Esophagus (tissue), 2 donors: ENCODE data around the gene TEKTIP1. TPM values are rescaled to one million over a fixed set of nuclear protein-coding genes. Genes with fewer than 3 reads are reported as not detected.
A peak's percentile ranks its signal among the peaks of the same experiment; 100 is the strongest.

ENCODE experiments used
- H3K27ac ChIP-seq, 2 donors: one replicate each; pipeline ENCODE4 v1.5.1; 2013; ENCODE audit warnings: low read depth in 2 of 2, mild to moderate bottlenecking in 2 of 2, inconsistent platforms in 1 of 2, low read length in 1 of 2, moderate library complexity in 1 of 2
- H3K27me3 ChIP-seq, 2 donors: one replicate each; pipeline ENCODE4 v1.6.1; 2013; ENCODE audit warnings: low read length in 2 of 2, control low read depth in 1 of 2, mild to moderate bottlenecking in 1 of 2; ENCODE audit not compliant: insufficient read depth in 2 of 2, control insufficient read depth in 1 of 2
- H3K36me3 ChIP-seq, 2 donors: one replicate each; pipeline ENCODE4 v1.6.1; 2013; ENCODE audit warnings: low read length in 1 of 2; ENCODE audit not compliant: control insufficient read depth in 2 of 2, insufficient read depth in 2 of 2
- H3K4me1 ChIP-seq, 2 donors: one replicate each; pipeline ENCODE4 v1.6.1; 2013; ENCODE audit warnings: low read length in 1 of 2; ENCODE audit not compliant: control insufficient read depth in 2 of 2, insufficient read depth in 2 of 2
- H3K4me3 ChIP-seq, 2 donors: one replicate each; pipeline ENCODE4 v1.5.1; 2013; ENCODE audit warnings: low read length in 2 of 2, mild to moderate bottlenecking in 2 of 2, low read depth in 1 of 2, moderate library complexity in 1 of 2
- H3K9me3 ChIP-seq, 2 donors: one replicate each; pipeline ENCODE4 v1.6.1; 2013; ENCODE audit warnings: mild to moderate bottlenecking in 2 of 2, low read depth in 1 of 2, low read length in 1 of 2, moderate library complexity in 1 of 2; ENCODE audit not compliant: control insufficient read depth in 2 of 2, insufficient read depth in 1 of 2
- WGBS, 2 donors: extraction: QIAGEN DNeasy Blood & Tissue Kit; methylation state at CpG; one replicate each; pipeline ENCODE4 v1.1.7; 2013; 5-methylcytosine and 5-hydroxymethylcytosine counted together
- polyA plus RNA-seq, 2 donors: library from polyadenylated mRNA; stranded (reverse); fragments of 200-250 nt; gene quantifications; one replicate each; pipeline ENCODE4 v1.2.3, GENCODE V29; 2013
- donor health status: healthy with polysubstance abuse.
- donor health status: Bipolar disorder and iron deficiency.

TEKTIP1 gene
- polyA plus RNA-seq, 2 donors = 0.08 to 0.41 TPM

DNA sequence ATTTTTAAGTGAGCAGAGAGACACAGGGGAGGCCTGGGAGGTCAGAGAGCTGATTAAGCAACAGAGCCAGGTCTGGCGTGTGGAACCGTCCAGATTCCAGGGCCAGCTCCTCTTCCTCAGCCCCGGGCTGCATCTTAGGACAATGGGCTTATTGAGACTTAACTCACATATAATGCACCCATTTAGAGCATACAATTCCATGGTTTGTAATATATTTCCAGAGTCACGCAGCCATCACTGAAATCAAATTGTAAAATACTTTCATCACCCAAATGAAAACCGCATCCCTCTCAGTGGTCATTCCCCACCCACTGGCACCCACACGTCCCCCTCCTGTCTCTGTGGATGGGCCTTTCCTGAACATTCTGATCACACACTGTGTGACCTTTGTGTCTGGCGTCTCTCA is 31.6 kb downstream of the TEKTIP1 start:
- Histone ChIP-seq H3K4me3 (no peak overlapping the region), H3K27ac (no peak overlapping the region), H3K36me3 (peaks cover 0 to 2% of the 10 kb centered on the region in 2 donors), H3K27me3 (no peaks in the 10 kb centered on the region), H3K4me1 (peaks cover 0 to 11% of the 10 kb centered on the region in 2 donors), H3K9me3 (peaks cover 0 to 3% of the 10 kb centered on the region in 2 donors)
- WGBS, 2 donors = 72 to 77% methylated on average over 7 of the region's 7 CpGs

- Histone ChIP-seq H3K27me3 (no peaks in the 10 kb centered on the region), H3K4me1 (peaks cover 3 to 20% of the 10 kb centered on the region in 2 donors), H3K27ac (peak overlapping the region in 1 of 2 donors; percentile 59), H3K4me3 (peak overlapping the region; percentile 28 to 59), H3K9me3 (peaks cover 0 to 3% of the 10 kb centered on the region in 2 donors), H3K36me3 (peaks cover 0 to 4% of the 10 kb centered on the region in 2 donors)
- 1 to 2% methylated on average over 31 to 48 of the region's 48 CpGs for WGBS, 2 donors
Observed at GRCh38 chr19:3572132-3572854, 33.3 kb downstream of the TEKTIP1 start.

- Histone ChIP-seq H3K9me3 (peaks cover 0 to 3% of the 10 kb centered on the region in 2 donors), H3K4me3 (peak within 1 kb of the TSS; percentile 59 to 66), H3K27ac (peak within 1 kb of the TSS; percentile 62 to 72), H3K4me1 (peaks cover 3 to 22% of the 10 kb centered on the region in 2 donors), H3K36me3 (peaks cover 0 to 4% of the 10 kb centered on the region in 2 donors), H3K27me3 (no peaks in the 10 kb centered on the region)
- WGBS, 2 donors = 1 to 2% methylated on average over 20 to 30 of the region's 30 CpGs
Observed at GRCh38 chr19:3572855-3573161, 33.8 kb downstream of the TEKTIP1 start, which contains the start of gene HMG20B. HMG20B (plus strand) TSS chr19:3572944; CDS start chr19:3573310, 366 bp downstream.

- Histone ChIP-seq H3K36me3 (peaks cover 0 to 4% of the 10 kb centered on the region in 2 donors), H3K27ac (peak overlapping the region; percentile 62 to 72), H3K9me3 (peaks cover 0 to 3% of the 10 kb centered on the region in 2 donors), H3K4me3 (peak overlapping the region; percentile 59 to 66), H3K4me1 (peaks cover 3 to 23% of the 10 kb centered on the region in 2 donors), H3K27me3 (no peaks in the 10 kb centered on the region)
- WGBS, 2 donors = 1 to 2% methylated on average over 47 to 60 of the region's 60 CpGs
Observed at GRCh38 chr19:3573162-3573857, 34.3 kb downstream of the TEKTIP1 start.

- Histone ChIP-seq H3K9me3 (peaks cover 0 to 3% of the 10 kb centered on the region in 2 donors), H3K27me3 (no peaks in the 10 kb centered on the region), H3K27ac (peak overlapping the region; percentile 20 to 26), H3K36me3 (peaks cover 0 to 4% of the 10 kb centered on the region in 2 donors), H3K4me1 (peaks cover 3 to 19% of the 10 kb centered on the region in 2 donors), H3K4me3 (peak overlapping the region; percentile 59 to 66)
- WGBS, 2 donors = 59 to 62% methylated on average over 52 to 55 of the region's 55 CpGs
Observed at GRCh38 chr19:3573858-3574637, 35.1 kb downstream of the TEKTIP1 start.

- H3K4me3 ChIP-seq = no peak overlapping the region
- H3K27ac ChIP-seq = no peak overlapping the region
- peaks cover 3 to 19% of the 10 kb centered on the region in 2 donors for H3K4me1 ChIP-seq
- peaks cover 0 to 4% of the 10 kb centered on the region in 2 donors for H3K36me3 ChIP-seq
- 84 to 90% methylated on average over 19 of the region's 19 CpGs for WGBS, 2 donors
- H3K9me3 ChIP-seq = peaks cover 0 to 3% of the 10 kb centered on the region in 2 donors
- no peaks in the 10 kb centered on the region for H3K27me3 ChIP-seq
Observed at GRCh38 chr19:3575260-3575741, 36.3 kb downstream of the TEKTIP1 start.

- Histone ChIP-seq H3K27me3 (no peaks in the 10 kb centered on the region), H3K4me3 (peak overlapping the region in 1 of 2 donors; percentile 28), H3K4me1 (peaks cover 3 to 19% of the 10 kb centered on the region in 2 donors), H3K9me3 (peaks cover 0 to 3% of the 10 kb centered on the region in 2 donors), H3K27ac (peak overlapping the region in 1 of 2 donors; percentile 62), H3K36me3 (peaks cover 0 to 4% of the 10 kb centered on the region in 2 donors)
- WGBS, 2 donors = 67 to 78% methylated on average over 29 of the region's 29 CpGs
Observed at GRCh38 chr19:3575949-3576673, 37.1 kb downstream of the TEKTIP1 start.

DNA sequence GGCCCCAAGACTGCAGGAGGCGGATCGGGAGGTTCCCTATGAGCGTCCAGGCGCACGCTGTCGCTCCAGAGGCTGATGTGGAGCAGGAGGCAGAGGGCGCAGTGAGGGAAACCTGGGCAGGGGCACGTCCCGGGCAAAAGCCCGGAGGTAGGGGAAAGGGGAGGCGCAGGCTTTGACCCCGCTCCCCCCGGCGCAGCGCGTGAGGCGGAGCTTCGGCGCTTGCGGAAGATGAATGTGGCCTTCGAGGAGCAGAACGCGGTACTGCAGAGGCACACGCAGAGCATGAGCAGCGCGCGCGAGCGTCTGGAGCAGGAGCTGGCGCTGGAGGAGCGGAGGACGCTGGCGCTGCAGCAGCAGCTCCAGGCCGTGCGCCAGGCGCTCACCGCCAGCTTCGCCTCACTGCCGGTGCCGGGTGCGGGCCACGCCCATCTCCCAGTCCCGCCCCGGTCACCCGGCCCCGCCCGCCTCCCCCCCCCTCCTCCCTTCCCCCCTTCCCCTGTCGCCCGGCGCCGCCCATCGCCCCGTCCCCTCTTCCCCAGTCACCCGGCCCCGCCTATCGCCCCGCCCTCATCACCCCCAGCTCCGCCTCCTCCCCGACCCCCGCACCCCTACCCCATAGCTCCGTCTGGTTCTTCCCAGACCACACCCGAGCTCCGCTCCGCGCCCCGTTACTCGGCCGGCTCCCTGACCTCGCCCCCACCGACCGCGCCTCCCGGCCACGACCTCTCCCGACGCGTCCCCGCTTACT is 37.9 kb downstream of the TEKTIP1 start:
- Histone ChIP-seq H3K4me3 (peak overlapping the region; percentile 28 to 40), H3K9me3 (peaks cover 0 to 3% of the 10 kb centered on the region in 2 donors), H3K36me3 (peaks cover 0 to 4% of the 10 kb centered on the region in 2 donors), H3K4me1 (peaks cover 3 to 19% of the 10 kb centered on the region in 2 donors), H3K27ac (peak overlapping the region; percentile 14 to 63), H3K27me3 (no peaks in the 10 kb centered on the region)
- 29 to 34% methylated on average over 53 to 67 of the region's 78 CpGs for WGBS, 2 donors
